ENCODE measurements around the gene MAPKAPK2.
"Not testable (repeated sequence)": the region's sequence is repeated elsewhere in the genome, so short reads cannot be mapped to it uniquely, and the experiment has no call there.

The MAPKAPK2 gene

GRCh38 chr1:206684478-206685333 is at the start of gene MAPKAPK2:
Gene MAPKAPK2, plus strand, starts transcription at chr1:206684905. Its CDS starts 325 bp downstream, at chr1:206685230.
- no peak for DNase-seq

GRCh38 chr1:206635080-206635977 is 49.4 kb upstream of the MAPKAPK2 start, which contains the start of gene DYRK3:
Gene DYRK3, plus strand, starts transcription at chr1:206635536. Its CDS starts 168 bp downstream, at chr1:206635704.
- peak; percentile 37 for DNase-seq

GRCh38 chr1:206635978-206636345 is 48.7 kb upstream of the MAPKAPK2 start:
- DNase-seq = no peak

- no peak for DNase-seq
Observed at GRCh38 chr1:206636671-206637070, 48.0 kb upstream of the MAPKAPK2 start.

- DNase-seq = no peak
Observed at GRCh38 chr1:206637605-206638004, 47.1 kb upstream of the MAPKAPK2 start.

- DNase-seq = not testable (repeated sequence)
Observed at GRCh38 chr1:206642074-206642473, 42.6 kb upstream of the MAPKAPK2 start.

GRCh38 chr1:206643118-206643698 is 41.5 kb upstream of the MAPKAPK2 start:
- DNase-seq = no peak

GRCh38 chr1:206646504-206646903 is 38.2 kb upstream of the MAPKAPK2 start:
- no peak for DNase-seq

GRCh38 chr1:206647224-206647623 is 37.5 kb upstream of the MAPKAPK2 start:
- DNase-seq = no peak

- DNase-seq = no peak
Observed at GRCh38 chr1:206649261-206649921, 35.3 kb upstream of the MAPKAPK2 start.

GRCh38 chr1:206651014-206651413 is 33.7 kb upstream of the MAPKAPK2 start:
- DNase-seq = no peak

GRCh38 chr1:206651958-206652890 is 32.5 kb upstream of the MAPKAPK2 start:
- DNase-seq = no peak

- DNase-seq = no peak
Observed at GRCh38 chr1:206653715-206654459, 30.8 kb upstream of the MAPKAPK2 start.

- no peak for DNase-seq
Observed at GRCh38 chr1:206654828-206655227, 29.9 kb upstream of the MAPKAPK2 start.

GRCh38 chr1:206655471-206655882 is 29.2 kb upstream of the MAPKAPK2 start:
- DNase-seq = no peak

- DNase-seq = no peak
Observed at GRCh38 chr1:206656936-206657335, 27.8 kb upstream of the MAPKAPK2 start.

GRCh38 chr1:206657751-206658150 is 27.0 kb upstream of the MAPKAPK2 start:
- DNase-seq = no peak

GRCh38 chr1:206658264-206658980 is 26.3 kb upstream of the MAPKAPK2 start:
- DNase-seq = no peak

- DNase-seq = no peak
Observed at GRCh38 chr1:206658981-206659273, 25.8 kb upstream of the MAPKAPK2 start.

GRCh38 chr1:206660136-206660535 is 24.6 kb upstream of the MAPKAPK2 start:
- no peak for DNase-seq

Measured in cortex of kidney (tissue), 1 donor.